ENCODE results near the gene RPTOR. TPM values are rescaled to one million over a fixed set of nuclear protein-coding genes. Genes with fewer than 3 reads are reported as not detected.

RPTOR gene
- total RNA-seq, 1 experiment from 2014 or later: 25.1 TPM

GRCh38 chr17:80751070-80751945 is 206.7 kb downstream of the RPTOR start:
- Histone ChIP-seq H4K20me1 (ENCODE audit: control insufficient read depth, insufficient read depth, insufficient read length) (no peaks in the 10 kb centered on the region), H3K23ac (ENCODE audit: insufficient read length, low read depth, low read length) (no peak overlapping the region), H2AK5ac (ENCODE audit: insufficient read length, low read length) (no peak overlapping the region), H2BK20ac (ENCODE audit: low read depth, low read length, poor library complexity, severe bottlenecking) (no peak overlapping the region), H2BK120ac (ENCODE audit: low read depth, low read length, poor library complexity, severe bottlenecking) (no peak overlapping the region), H2BK12ac (ENCODE audit: insufficient read length, low read depth, low read length) (no peak overlapping the region), H3K56ac (ENCODE audit: insufficient read length, low read depth, low read length) (no peak overlapping the region), H4K5ac (ENCODE audit: insufficient read length, low read depth, low read length) (no peak overlapping the region), H2BK5ac (ENCODE audit: insufficient read length, low read length) (no peak overlapping the region), H3K23me2 (ENCODE audit: insufficient read length, low read depth, low read length, poor library complexity, severe bottlenecking) (no peaks in the 10 kb centered on the region), H3K27me3 (ENCODE audit: insufficient read depth, low read length) (no peaks in the 10 kb centered on the region), H2BK15ac (ENCODE audit: low read depth, low read length) (no peak overlapping the region), H3K9me3 (ENCODE audit: control insufficient read depth, low read depth, low read length) (no peaks in the 10 kb centered on the region), H4K8ac (replicated peaks; ENCODE audit: insufficient read length, low read depth, low read length) (no peak overlapping the region), H3K27ac (ENCODE audit: insufficient read length, low read depth, low read length) (no peak overlapping the region), H3K79me2 (ENCODE audit: insufficient read depth, low read length) (no peaks in the 10 kb centered on the region), H4K91ac (ENCODE audit: insufficient read length, low read depth, low read length) (no peak overlapping the region), H3K4me1 (ENCODE audit: insufficient read depth, low read length) (peaks cover 8% of the 10 kb centered on the region; the same call in 1 of the 2 replicates), H3K4me2 (ENCODE audit: insufficient read depth, insufficient read length, low read length) (no peak overlapping the region), H3T11ph (ENCODE audit: low read length) (no peak overlapping the region), H3K9ac (ENCODE audit: extremely low read depth, insufficient read length, low read length) (no peak overlapping the region), H3K18ac (ENCODE audit: insufficient read length, low read depth, low read length) (peak overlapping the region; percentile 69), H3K79me1 (ENCODE audit: insufficient read depth, low read depth, low read length, poor library complexity, severe bottlenecking) (no peaks in the 10 kb centered on the region), H2AFZ (ENCODE audit: low read length) (no peak overlapping the region), H3K4ac (ENCODE audit: low read depth, low read length) (no peak overlapping the region), H3K14ac (ENCODE audit: insufficient read depth, low read length) (no peak overlapping the region; the same call in 1 of the 2 replicates)
- H3K9me3 Mint-ChIP-seq: no peaks in the 10 kb centered on the region
- H3K4me3 Mint-ChIP-seq: no peak overlapping the region
- peaks cover 4 to 15% (median 10%) of the 10 kb centered on the region in 3 experiments; a peak in 6 of 7 replicates for H3K36me3 Mint-ChIP-seq (ENCODE audit: insufficient read depth in 1 of 3, low read depth in 3 of 3)
- H3K27ac Mint-ChIP-seq: peak overlapping the region in 2 of 3 experiments; percentile 92 to 94; a peak in 4 of 7 replicates
- no peak for TF ChIP-seq CTCF (conservative IDR thresholded peaks at IDR 0.05)
- no peak for DNase-seq
- no peaks in the 10 kb centered on the region for H3K27me3 Mint-ChIP-seq (ENCODE audit: low read depth)
- no CpG with 5 or more reads among the region's 30 CpGs for whole genome bisulfite sequencing (ENCODE audit: extremely low coverage, insufficient read length, low lambda C conversion rate)
- peaks cover 32 to 39% of the 10 kb centered on the region in 2 experiments for H3K4me1 Mint-ChIP-seq

Measured in H9 (cell line).